ENCODE measurements around the gene S100A12. TPM values are rescaled to one million over a fixed set of nuclear protein-coding genes. Genes with fewer than 3 reads are reported as not detected.

The S100A12 gene
- total RNA-seq, 1 experiment from 2014 or later: not detected

GRCh38 chr1:153358691-153358975, 16.8 kb downstream of the S100A12 start:
- no peaks in the 10 kb centered on the region for H3K4me1 Mint-ChIP-seq
- peaks cover 0 to 8% of the 10 kb centered on the region in 2 experiments; a peak in 2 of 5 replicates for H3K9me3 Mint-ChIP-seq
- Histone ChIP-seq H3K14ac (ENCODE audit: insufficient read depth, low read length) (no peak overlapping the region), H3K4me2 (ENCODE audit: insufficient read depth, insufficient read length, low read length) (no peak overlapping the region), H3K79me2 (ENCODE audit: insufficient read depth, low read length) (no peaks in the 10 kb centered on the region), H4K91ac (ENCODE audit: insufficient read length, low read depth, low read length) (no peak overlapping the region), H3K23me2 (ENCODE audit: insufficient read length, low read depth, low read length, poor library complexity, severe bottlenecking) (no peaks in the 10 kb centered on the region), H3K27ac (ENCODE audit: insufficient read length, low read depth, low read length) (no peak overlapping the region), H3K4me1 (ENCODE audit: insufficient read depth, low read length) (no peaks in the 10 kb centered on the region), H3K23ac (ENCODE audit: insufficient read length, low read depth, low read length) (no peak overlapping the region), H2BK20ac (ENCODE audit: low read depth, low read length, poor library complexity, severe bottlenecking) (no peak overlapping the region), H2BK5ac (ENCODE audit: insufficient read length, low read length) (no peak overlapping the region), H2AK5ac (ENCODE audit: insufficient read length, low read length) (no peak overlapping the region), H3T11ph (ENCODE audit: low read length) (no peak overlapping the region), H2BK12ac (ENCODE audit: insufficient read length, low read depth, low read length) (no peak overlapping the region), H3K56ac (ENCODE audit: insufficient read length, low read depth, low read length) (no peak overlapping the region), H2AFZ (ENCODE audit: low read length) (no peak overlapping the region), H3K9ac (ENCODE audit: extremely low read depth, insufficient read length, low read length) (no peak overlapping the region), H2BK15ac (ENCODE audit: low read depth, low read length) (no peak overlapping the region), H2BK120ac (ENCODE audit: low read depth, low read length, poor library complexity, severe bottlenecking) (no peak overlapping the region), H4K5ac (ENCODE audit: insufficient read length, low read depth, low read length) (no peak overlapping the region), H3K27me3 (ENCODE audit: insufficient read depth, low read length) (no peaks in the 10 kb centered on the region), H3K18ac (ENCODE audit: insufficient read length, low read depth, low read length) (no peak overlapping the region), H4K20me1 (ENCODE audit: control insufficient read depth, insufficient read depth, insufficient read length) (no peaks in the 10 kb centered on the region), H4K8ac (replicated peaks; ENCODE audit: insufficient read length, low read depth, low read length) (no peak overlapping the region), H3K9me3 (ENCODE audit: control insufficient read depth, low read depth, low read length) (no peaks in the 10 kb centered on the region), H3K79me1 (ENCODE audit: insufficient read depth, low read depth, low read length, poor library complexity, severe bottlenecking) (no peaks in the 10 kb centered on the region), H3K4ac (ENCODE audit: low read depth, low read length) (no peak overlapping the region)
- DNase-seq: no peak
- H3K27ac Mint-ChIP-seq: no peak overlapping the region
- H3K27me3 Mint-ChIP-seq (ENCODE audit: low read depth): no peaks in the 10 kb centered on the region; the same call in none of the 2 replicates
- H3K4me3 Mint-ChIP-seq: no peak overlapping the region
- TF ChIP-seq, protein P1, sequence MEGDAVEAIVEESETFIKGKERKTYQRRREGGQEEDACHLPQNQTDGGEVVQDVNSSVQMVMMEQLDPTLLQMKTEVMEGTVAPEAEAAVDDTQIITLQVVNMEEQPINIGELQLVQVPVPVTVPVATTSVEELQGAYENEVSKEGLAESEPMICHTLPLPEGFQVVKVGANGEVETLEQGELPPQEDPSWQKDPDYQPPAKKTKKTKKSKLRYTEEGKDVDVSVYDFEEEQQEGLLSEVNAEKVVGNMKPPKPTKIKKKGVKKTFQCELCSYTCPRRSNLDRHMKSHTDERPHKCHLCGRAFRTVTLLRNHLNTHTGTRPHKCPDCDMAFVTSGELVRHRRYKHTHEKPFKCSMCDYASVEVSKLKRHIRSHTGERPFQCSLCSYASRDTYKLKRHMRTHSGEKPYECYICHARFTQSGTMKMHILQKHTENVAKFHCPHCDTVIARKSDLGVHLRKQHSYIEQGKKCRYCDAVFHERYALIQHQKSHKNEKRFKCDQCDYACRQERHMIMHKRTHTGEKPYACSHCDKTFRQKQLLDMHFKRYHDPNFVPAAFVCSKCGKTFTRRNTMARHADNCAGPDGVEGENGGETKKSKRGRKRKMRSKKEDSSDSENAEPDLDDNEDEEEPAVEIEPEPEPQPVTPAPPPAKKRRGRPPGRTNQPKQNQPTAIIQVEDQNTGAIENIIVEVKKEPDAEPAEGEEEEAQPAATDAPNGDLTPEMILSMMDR (conservative IDR thresholded peaks at IDR 0.05): no peak
- WGBS (ENCODE audit: extremely low coverage, insufficient read length, low lambda C conversion rate): no CpG with 5 or more reads among the region's 3 CpGs
- H3K36me3 Mint-ChIP-seq (ENCODE audit: insufficient read depth in 1 of 3, low read depth in 3 of 3): no peaks in the 10 kb centered on the region

Measured in H9 (cell line).